Right forelimb (tissue), 1 donor: Measurements from ENCODE around the gene TMEM235.

Experiments
- DNase-seq: peaks from one replicate; pipeline ENCODE4 v3.0.0-alpha.2; 2018

TMEM235 gene

DNA sequence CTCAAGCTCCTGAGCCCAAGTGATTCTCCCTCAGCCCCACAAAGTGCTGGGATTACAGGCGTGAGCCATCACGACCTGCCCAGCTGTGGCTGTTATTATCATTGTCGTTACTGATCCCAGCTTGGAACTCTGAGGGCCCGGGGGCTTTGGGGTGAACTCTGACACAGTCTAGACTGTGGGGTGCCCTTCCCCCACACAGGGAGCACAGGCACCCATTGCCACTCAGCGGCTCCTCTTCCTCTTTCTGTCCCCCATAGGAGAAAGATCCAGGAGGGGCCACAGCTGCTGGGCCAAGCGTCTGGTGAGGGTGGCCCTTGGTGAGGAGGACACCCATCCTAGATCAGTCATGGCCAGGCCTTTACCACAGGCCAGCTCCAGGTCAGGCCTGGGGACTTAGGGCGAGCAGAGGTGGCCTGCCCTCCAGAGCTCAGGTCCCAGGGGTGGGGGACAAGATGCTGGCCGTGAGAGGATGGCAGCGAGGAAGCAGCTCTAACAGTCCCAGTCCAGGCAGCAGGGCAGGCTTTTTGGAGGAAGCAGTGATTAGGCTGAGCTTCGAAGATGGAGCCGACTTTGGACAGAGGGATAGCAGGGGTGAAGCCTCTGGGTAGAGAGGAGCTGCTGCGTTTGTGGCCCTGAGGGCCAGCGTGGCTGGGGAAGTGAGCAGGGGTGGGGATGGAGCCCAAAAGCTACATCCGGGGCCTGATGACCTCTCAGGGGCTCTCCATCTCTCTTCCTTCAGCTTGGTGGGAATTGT, 24.7 kb downstream of the TMEM235 start:
- no peak for DNase-seq

DNA sequence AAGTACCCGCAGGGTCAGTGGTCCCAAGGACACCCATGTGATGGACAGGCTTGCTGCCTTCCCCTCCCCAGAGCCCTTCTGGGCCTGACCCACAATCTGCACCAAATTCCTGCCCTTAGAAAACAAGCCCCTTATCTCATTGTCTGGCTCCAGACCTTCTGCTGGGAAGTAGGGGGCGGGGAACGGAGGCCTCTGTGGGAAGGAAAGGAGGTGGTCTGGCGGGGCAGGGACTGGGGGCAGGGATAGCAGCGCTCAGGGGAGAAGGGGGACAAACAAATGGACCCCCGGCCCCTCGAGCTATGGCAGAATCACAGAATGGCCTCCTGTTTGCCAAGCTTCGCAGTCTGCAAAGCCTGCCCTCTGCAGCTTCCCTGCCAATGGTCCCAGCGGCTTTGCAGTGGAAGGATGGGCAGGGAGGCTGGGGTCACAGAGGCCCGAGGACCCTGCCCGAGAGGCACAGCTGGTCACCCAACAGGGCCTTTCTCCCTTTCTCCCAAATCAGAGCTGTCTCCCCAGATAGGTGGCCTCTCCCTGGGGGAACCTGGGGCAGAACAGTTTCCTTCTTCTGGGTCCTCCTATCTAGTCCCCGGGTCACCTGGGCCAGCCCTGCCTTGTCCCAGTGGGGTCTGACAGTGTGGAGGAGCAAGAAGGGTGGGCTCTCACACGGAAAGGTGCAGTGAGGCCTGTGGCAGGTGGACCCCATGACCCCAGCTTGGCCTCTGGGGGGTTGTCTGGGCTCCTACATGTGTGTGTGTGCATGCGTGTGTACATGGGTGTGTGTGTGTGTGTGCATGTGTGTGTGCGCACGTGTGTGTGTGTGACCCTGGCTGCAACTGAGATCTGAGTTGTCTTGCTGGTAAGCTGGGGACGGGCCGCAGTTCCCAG, 25.5 kb downstream of the TMEM235 start:
- no peak for DNase-seq

DNA sequence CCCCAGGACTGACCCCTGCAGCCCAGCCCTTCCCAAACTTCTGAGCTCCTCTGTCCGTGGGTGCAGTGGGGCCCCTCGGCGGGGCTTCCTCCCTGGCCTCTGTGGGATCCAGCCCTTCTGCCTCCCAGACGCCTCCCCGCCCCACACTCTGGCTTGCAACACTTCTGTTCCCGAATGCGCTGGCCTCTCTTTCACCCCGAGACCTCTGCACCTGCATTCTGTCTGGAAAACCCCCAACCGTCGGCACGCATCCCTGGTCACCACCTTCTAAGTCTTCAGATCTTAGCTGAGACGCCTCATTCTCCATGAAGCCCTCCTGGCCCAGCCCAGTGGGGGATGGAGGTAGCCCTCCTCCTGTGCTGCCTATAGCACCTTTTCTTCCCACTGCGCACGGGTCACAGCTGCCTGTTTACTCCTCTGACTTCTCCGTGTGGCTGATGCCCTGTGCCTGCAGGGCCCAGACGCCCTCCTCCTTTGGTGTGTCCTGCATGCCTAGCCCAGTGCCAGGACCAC, 26.4 kb downstream of the TMEM235 start:
- DNase-seq, result no peak

DNA sequence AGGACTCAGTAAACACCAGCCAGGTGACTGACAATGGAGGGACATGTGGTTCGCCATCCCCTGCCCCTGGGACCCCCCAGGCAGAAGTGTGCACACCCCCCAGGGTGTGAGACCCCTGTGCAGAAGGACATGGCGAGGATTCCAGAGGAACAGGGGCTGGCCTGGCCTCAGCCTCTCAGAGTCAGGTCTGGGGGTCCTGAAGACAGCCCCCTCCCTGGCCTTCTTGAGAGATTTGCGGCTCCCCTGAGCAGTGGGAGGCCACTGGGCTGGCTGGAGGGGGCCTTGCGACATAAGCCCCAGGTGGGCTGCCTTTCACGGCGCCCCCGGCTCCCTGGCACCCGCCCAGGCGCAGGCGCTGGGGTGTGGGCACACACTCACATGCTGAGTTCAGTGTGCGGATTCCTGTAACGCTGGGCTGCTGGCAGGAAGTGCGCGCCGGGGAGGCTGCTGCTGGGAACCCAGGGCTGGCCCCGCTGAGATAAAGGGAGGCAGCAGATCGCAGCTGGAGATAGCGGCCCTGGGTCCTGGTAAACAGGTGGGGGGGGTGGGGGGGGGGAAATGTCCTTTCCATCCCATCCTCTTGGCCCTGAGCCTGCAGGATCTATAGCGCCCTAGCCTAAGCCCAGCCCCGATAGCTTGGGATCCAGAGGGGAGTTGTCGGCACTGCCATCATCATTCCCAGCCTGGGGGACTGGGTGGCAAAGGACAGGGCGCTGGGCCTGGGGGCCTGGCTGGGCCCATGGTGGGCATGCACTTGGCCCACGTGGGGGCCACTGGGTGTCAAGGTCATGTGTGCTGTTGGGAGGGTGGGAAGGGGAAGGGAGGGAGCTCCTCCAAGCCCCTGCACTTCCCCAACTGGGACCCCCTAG, 27.1 kb downstream of the TMEM235 start:
- no peak for DNase-seq

DNA sequence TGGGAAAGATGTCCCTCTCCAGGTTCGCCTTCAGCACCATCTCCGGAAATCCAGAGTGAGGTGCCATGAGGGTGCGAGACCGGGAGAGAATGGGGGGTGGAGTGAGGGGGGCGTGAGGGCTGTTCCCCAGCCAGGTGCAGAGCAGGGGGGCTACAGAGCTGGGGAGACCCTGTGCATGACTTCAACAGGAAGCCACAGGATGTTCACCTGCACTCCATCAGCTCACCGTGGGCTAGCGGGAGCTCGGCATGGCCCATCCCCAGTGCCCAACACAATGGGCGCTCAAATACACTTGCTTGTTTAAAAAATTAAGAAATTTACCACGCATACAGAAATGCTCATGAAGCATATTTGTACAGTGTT, 27.7 kb downstream of the TMEM235 start:
- no peak for DNase-seq

- DNase-seq, result no peak
These were observed 31.8 kb downstream of the TMEM235 start for GRCh38 chr17:78263063-78263735.

GRCh38 chr17:78263736-78264340, 32.4 kb downstream of the TMEM235 start:
- DNase-seq, result no peak

- no peak for DNase-seq
These were observed 33.2 kb downstream of the TMEM235 start for GRCh38 chr17:78264590-78264989.

GRCh38 chr17:78265121-78265520, 33.7 kb downstream of the TMEM235 start:
- DNase-seq, result no peak

- no peak for DNase-seq
These were observed 34.8 kb downstream of the TMEM235 start for GRCh38 chr17:78266231-78266631.

DNA sequence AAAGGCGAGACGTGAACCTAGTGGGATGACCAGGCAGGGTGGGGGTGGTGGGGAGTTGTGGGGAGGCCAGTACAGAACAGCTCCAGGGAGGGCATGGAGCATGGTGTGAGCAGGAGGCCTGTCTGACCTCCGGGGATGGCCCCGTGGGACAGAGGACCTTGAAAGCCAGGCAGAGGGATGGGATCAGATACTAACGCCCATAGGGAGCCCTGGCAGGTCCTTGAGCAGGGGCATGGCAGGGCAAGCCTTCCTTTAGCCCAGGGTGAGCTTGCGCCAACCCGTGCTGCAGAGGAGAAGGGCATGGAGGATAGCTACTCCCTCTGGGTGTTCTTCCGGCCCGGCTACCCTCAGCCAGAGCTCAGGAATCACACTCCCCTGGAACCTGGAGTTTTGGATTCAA, 35.3 kb downstream of the TMEM235 start:
- DNase-seq, result no peak

GRCh38 chr17:78267253-78268073, 36.0 kb downstream of the TMEM235 start:
- no peak for DNase-seq

DNA sequence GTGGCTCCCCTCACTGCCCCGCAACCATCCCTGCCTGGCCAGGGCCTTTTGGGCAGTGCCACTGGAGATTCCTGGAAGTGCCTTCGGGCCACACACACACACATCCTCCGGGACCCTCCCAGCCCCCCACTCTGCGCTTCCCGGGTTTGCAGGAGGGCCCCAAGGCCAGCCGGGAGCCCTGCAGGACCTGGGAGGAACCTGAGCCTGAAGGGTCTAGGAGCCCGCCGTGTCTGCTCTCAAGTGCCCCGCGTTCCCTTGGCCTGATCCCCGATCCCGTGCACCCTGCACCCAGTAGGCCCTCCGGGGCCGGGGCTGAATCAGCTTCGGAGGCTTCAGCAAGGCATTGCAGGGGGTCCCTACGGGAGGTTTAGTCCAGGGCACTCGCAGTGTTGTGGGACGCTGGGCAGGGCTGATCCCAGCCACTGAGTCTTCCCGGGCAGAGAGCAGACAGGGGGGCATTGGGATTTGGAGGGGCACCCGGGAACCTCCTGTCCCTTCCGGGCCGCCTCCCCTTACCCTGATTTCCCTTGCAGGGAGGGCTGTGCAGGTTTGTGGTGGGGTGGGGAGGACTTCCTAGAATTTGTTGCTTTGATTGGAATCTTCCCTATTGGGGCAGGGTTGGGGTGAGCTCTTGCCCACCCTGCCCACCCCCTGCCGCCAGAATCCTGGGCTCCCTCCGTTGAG, 36.9 kb downstream of the TMEM235 start:
- DNase-seq, result no peak

DNA sequence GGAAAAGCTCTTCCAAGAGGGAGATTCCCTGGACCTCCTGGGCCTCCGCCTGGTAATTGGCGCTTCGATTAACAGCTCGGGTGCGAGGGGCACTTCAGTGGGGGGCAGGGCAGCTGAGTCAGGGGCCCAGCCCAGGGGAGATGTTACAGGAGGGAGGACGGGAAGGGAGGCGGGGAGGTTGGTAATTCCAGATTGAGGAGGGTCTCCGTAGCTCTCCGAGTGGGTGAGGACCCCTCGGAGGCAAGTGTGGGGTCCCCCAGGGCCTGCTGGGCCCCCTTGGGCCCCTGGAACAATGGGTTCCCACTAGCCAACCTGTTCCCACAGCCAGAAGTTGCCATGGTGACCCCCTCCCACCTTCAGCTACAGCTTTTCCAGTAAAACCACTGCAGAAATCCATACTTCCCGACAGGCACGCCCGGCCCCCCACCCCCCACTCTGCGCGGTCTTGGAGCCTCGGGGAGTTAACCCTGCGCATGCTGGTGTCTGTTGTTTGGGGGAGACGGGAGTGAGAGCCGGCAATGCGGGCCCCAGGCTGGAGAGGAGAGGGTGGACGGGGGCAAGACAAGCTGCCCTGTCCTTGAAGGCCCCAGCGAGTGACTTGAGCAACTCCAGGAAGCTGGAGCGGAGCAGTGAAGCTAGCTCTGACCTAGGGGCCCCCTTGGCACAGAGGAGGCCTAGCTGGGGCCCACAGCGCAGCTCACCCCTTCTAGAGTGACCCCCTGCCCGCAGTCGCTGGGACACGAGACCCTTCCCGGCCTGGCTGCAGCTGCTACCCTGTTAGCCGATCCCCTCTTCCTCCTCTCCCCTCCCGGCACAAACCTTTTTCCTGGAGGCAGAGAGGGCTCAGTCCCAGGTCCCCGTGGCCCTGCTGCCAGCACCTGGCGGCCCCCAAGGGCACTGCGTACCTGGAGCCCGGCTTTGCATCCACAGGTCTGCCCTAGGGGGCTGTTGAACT, 37.8 kb downstream of the TMEM235 start:
- peak; percentile 82 for DNase-seq

DNA sequence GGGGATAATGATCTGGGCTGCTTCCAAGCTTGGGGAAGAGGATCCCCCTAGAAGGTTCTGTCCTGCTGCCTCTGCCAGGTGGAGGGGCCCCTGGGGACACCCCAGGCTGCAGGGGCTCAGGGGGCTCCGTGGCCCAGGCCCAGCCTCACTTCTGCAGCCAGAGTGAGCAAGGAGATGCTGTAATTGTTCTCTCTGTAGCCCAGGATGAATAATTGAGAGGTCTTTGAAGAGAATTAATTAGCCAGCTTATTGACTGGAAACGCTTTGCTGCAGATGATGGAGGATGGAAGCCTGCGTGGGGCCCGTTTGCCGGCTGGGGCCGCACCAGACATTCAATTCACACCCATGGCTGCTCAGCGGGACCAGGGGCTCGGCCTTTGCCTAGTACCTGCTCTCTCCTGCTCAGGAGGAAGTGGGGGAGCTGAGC, 38.5 kb downstream of the TMEM235 start:
- no peak for DNase-seq

- no peak for DNase-seq
These were observed 40.2 kb downstream of the TMEM235 start for GRCh38 chr17:78271419-78272170.

- no peak for DNase-seq
These were observed 40.9 kb downstream of the TMEM235 start for GRCh38 chr17:78272181-78272913.

GRCh38 chr17:78272914-78273258, 41.5 kb downstream of the TMEM235 start:
- no peak for DNase-seq
